ENCODE results near the gene HPX. TPM values are rescaled to one million over a fixed set of nuclear protein-coding genes. Genes with fewer than 3 reads are reported as not detected.
"Not testable (repeated sequence)": the region's sequence is repeated elsewhere in the genome, so short reads cannot be mapped to it uniquely, and the experiment has no call there.

The HPX gene
- total and polyA plus RNA-seq, 8 donors = 0.31 to 27.2 (median 1.7) TPM; not detected in 4

DNA sequence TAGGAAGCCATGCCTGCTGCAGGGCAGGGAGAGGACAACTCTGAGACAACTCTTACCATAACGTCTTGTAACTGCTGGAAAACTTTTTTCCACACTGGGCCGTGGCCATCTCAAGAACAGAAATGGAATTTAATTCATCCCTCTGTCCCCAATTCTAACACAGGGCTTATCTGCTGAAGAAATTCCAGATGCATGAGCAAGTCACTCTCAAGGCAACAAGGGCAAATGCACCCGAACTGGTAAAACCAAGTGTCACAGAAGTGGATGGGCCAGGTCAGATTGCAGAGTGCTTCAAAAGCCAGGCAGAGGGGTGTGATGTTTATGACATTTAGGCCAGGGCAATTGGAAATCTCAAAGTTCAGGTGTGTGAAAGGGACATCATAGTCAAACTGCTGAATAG is 43.2 kb downstream of the HPX start:
- Histone ChIP-seq H3K27me3 (no peaks in the 10 kb centered on the region), H3K4me1 (peaks cover 0 to 15% (median 5%) of the 10 kb centered on the region in 4 donors), H3K36me3 (peaks cover 13 to 85% (median 52%) of the 10 kb centered on the region in 4 donors), H3K9me3 (no peaks in the 10 kb centered on the region), H3K27ac (no peak overlapping the region), H3K4me3 (no peak overlapping the region)
- intact Hi-C loops (cut with DNase I; ENCODE audit: low total_unique reads) = no loop called here
- no peak for DNase-seq
- no peak for TF ChIP-seq EP300 (IDR thresholded peaks at IDR 0.05)
- no peak for TF ChIP-seq POLR2A (IDR thresholded peaks at IDR 0.05)
- TF ChIP-seq POLR2AphosphoS5 (IDR thresholded peaks at IDR 0.05) = no peak
- TF ChIP-seq, protein P1, sequence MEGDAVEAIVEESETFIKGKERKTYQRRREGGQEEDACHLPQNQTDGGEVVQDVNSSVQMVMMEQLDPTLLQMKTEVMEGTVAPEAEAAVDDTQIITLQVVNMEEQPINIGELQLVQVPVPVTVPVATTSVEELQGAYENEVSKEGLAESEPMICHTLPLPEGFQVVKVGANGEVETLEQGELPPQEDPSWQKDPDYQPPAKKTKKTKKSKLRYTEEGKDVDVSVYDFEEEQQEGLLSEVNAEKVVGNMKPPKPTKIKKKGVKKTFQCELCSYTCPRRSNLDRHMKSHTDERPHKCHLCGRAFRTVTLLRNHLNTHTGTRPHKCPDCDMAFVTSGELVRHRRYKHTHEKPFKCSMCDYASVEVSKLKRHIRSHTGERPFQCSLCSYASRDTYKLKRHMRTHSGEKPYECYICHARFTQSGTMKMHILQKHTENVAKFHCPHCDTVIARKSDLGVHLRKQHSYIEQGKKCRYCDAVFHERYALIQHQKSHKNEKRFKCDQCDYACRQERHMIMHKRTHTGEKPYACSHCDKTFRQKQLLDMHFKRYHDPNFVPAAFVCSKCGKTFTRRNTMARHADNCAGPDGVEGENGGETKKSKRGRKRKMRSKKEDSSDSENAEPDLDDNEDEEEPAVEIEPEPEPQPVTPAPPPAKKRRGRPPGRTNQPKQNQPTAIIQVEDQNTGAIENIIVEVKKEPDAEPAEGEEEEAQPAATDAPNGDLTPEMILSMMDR (IDR thresholded peaks at IDR 0.05) = no peak
- 42 to 57% (median 47%) methylated on average over 3 of the region's 3 CpGs for WGBS, 5 donors

DNA sequence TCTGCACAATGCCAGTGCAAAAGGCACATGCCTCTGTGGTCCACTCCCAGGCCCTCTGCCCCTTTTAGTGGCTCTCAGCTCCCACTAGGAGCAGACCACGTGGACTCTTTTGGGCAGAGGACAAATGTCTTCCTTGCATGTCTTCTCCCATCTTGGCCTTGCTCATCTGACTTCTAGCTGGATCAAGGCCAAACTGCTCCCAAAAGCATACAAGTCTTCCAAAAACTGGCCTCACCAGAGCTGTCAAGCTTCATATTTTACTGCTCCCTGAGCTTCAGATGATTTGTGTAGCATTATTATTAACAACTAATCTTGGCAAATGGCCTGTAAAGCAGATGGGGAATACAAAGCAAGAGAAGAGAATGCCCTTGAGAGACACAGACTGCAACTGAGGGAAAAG is 43.6 kb downstream of the HPX start:
- TF ChIP-seq EP300 (IDR thresholded peaks at IDR 0.05) (no peak), POLR2AphosphoS5 (IDR thresholded peaks at IDR 0.05) (no peak), POLR2A (IDR thresholded peaks at IDR 0.05) (no peak)
- TF ChIP-seq, protein P1 (IDR thresholded peaks at IDR 0.05) = no peak
- H3K4me1 ChIP-seq = peaks cover 0 to 18% (median 5%) of the 10 kb centered on the region in 4 donors
- no peak overlapping the region for H3K4me3 ChIP-seq
- peaks cover 13 to 80% (median 49%) of the 10 kb centered on the region in 4 donors for H3K36me3 ChIP-seq
- intact Hi-C loops (cut with DNase I; ENCODE audit: low total_unique reads) = no loop called here
- no peaks in the 10 kb centered on the region for H3K27me3 ChIP-seq
- 18 to 75% (median 57%) methylated on average over 1 of the region's 1 CpG for WGBS, 5 donors
- no peaks in the 10 kb centered on the region for H3K9me3 ChIP-seq
- no peak overlapping the region for H3K27ac ChIP-seq
- DNase-seq = peak in 1 of 2 donors; percentile 40

DNA sequence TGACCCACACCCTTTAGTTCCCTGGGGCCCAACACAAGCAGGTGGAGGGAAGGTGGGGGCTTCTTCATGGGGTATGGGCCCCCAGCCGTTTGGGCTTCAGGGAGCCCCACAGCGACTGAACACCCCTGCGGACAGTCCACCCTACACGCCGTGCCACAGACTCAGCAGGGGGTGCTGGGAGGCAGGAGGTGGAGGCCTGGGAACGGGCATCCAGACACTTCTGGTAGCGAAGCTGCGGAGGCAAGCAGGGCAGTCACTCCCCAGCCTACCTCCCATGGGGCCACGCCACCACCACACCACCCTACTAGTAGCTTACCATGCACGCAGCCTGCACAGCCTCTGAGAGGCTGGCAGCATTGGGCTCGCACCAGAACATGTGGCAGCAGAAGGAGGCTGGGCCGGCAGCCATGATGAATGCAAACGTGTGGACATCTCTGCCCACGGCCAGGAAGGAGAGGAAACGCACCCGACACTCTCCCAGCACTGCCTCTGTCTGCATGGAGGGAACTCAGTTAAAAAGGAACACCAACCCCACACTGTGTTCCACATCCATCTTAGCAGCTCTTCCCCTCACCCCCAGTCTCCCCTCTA is 45.2 kb downstream of the HPX start:
- intact Hi-C loops (cut with DNase I; ENCODE audit: low total_unique reads) = no loop called here
- peaks cover 4 to 64% (median 36%) of the 10 kb centered on the region in 4 donors for H3K36me3 ChIP-seq
- TF ChIP-seq POLR2A (IDR thresholded peaks at IDR 0.05) (no peak), POLR2AphosphoS5 (IDR thresholded peaks at IDR 0.05) (no peak), EP300 (IDR thresholded peaks at IDR 0.05) (no peak)
- TF ChIP-seq, protein P1 (IDR thresholded peaks at IDR 0.05) = no peak
- no peak for DNase-seq
- no peaks in the 10 kb centered on the region for H3K27me3 ChIP-seq
- 81 to 86% (median 85%) methylated on average over 11 to 16 of the region's 16 CpGs for WGBS, 5 donors
- no peaks in the 10 kb centered on the region for H3K9me3 ChIP-seq
- H3K27ac ChIP-seq = no peak overlapping the region
- H3K4me1 ChIP-seq = peaks cover 15 to 32% (median 20%) of the 10 kb centered on the region in 4 donors
- H3K4me3 ChIP-seq = no peak overlapping the region

DNA sequence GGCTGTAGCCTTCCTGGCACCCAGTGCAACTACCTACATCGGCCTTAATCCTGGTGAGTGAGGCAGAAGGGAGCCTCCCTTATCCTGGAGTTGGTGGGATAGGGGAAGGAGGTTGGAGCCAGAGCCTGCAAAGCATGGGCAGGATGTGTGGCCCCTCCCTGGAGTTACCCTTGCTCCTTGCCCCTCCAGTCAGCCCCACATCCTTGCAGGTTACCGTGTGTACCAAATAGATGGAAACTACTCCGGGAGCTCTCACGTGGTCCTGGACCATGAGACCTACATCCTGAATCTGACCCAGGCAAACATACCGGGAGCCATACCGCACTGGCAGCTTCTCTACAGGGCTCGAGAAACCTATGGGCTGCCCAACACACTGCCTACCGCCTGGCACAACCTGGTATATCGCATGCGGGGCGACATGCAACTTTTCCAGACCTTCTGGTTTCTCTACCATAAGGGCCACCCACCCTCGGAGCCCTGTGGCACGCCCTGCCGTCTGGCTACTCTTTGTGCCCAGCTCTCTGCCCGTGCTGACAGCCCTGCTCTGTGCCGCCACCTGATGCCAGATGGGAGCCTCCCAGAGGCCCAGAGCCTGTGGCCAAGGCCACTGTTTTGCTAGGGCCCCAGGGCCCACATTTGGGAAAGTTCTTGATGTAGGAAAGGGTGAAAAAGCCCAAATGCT is 46.7 kb downstream of the HPX start:
- H3K4me3 ChIP-seq = no peak overlapping the region
- H3K27me3 ChIP-seq = no peaks in the 10 kb centered on the region
- H3K36me3 ChIP-seq = peaks cover 3 to 53% (median 29%) of the 10 kb centered on the region in 4 donors
- intact Hi-C loops (cut with DNase I; ENCODE audit: low total_unique reads) = no loop called here
- no peak for TF ChIP-seq POLR2AphosphoS5 (IDR thresholded peaks at IDR 0.05)
- TF ChIP-seq POLR2A (IDR thresholded peaks at IDR 0.05) = no peak
- TF ChIP-seq EP300 (IDR thresholded peaks at IDR 0.05) = no peak
- TF ChIP-seq, protein P1 (IDR thresholded peaks at IDR 0.05) = no peak
- H3K9me3 ChIP-seq = no peaks in the 10 kb centered on the region
- peaks cover 21 to 40% (median 26%) of the 10 kb centered on the region in 4 donors for H3K4me1 ChIP-seq
- whole genome bisulfite sequencing, 5 donors = 84 to 90% (median 88%) methylated on average over 11 to 16 of the region's 16 CpGs
- DNase-seq = no peak
- H3K27ac ChIP-seq = no peak overlapping the region

DNA sequence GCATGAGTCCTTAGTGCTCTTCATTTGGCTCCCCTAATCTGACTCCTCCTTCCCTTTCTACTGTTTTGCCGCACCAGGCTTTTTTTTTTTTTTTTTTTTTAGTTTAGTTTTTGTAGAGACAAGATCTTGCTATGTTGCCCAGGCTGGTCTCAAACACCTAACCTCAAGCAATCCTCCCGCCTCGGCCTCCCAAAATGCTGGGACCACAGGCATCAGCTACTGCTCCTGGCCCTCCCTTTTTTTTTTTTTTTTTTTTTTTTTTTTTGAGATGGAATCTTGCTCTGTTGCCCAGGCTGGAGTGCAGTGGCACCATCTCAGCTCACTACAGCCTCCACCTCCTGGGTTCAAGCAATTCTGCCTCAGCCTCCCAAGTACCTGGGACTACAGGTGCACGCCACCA is 48.5 kb downstream of the HPX start:
- H3K9me3 ChIP-seq; intact Hi-C loops (cut with DNase I; ENCODE audit: low total_unique reads): not testable (repeated sequence)
- WGBS, 5 donors = 93 to 99% (median 96%) methylated on average over 4 of the region's 4 CpGs

More for the DNA sequence above, 48.5 kb downstream of the HPX start:
- not testable (repeated sequence) for H3K27ac ChIP-seq, H3K4me3 ChIP-seq, DNase-seq, H3K27me3 ChIP-seq
- H3K36me3 ChIP-seq = peaks cover 3 to 34% (median 27%) of the 10 kb centered on the region in 4 donors
- peaks cover 28 to 51% (median 37%) of the 10 kb centered on the region in 4 donors for H3K4me1 ChIP-seq

All from stomach (tissue), 9 donors.